ENCODE results near the gene TPSB2.
"Not testable (repeated sequence)": the region's sequence is repeated elsewhere in the genome, so short reads cannot be mapped to it uniquely, and the experiment has no call there.

TPSB2 gene

DNA sequence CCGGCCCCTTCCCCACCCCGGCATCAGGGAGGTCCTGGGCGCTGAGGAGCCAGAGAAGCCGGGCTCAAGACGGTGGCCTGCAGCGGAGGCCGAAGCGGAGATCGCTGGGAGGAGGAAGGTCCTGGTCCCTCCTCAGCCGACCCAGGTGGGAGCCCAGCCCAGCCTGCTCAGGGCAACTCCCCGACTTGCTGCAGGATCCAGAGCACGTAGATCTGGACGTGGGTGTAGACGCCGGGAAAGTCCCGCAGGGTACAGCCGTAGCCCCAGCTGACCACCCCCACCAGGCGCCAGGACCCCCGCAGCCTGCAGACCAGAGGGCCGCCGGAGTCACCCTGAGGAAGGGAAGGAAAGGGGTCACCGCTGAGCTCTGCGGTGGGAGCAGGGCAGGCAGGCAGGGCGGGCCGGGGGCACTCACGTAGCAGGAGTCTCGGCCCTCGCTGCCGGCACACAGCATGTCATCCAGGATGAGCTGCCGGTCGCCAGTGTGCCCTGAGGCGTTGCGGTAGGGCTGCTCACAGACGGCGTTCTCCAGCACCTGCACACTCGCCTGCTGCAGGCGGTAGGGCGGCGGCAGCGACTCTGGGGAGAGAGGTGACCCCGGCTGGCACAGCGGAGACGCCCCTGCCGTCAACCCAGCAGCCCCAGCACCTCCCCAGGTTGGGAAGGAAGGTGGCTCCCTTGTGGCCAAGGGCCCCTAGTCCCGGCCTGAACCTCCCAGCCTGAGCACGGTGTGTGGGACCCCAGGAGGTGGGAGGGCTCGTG, 31.3 kb upstream of the TPSB2 start:
- no peak for DNase-seq (ENCODE audit: low spot score)

- DNase-seq (ENCODE audit: low spot score) = no peak
These were observed 30.2 kb upstream of the TPSB2 start for GRCh38 chr16:1260101-1260680.

GRCh38 chr16:1259760-1260068, 29.7 kb upstream of the TPSB2 start:
- no peak for DNase-seq (ENCODE audit: low spot score)

GRCh38 chr16:1258906-1259759, 29.1 kb upstream of the TPSB2 start:
- DNase-seq (ENCODE audit: low spot score) = no peak

GRCh38 chr16:1258225-1258600, 28.2 kb upstream of the TPSB2 start:
- no peak for DNase-seq (ENCODE audit: low spot score)

DNA sequence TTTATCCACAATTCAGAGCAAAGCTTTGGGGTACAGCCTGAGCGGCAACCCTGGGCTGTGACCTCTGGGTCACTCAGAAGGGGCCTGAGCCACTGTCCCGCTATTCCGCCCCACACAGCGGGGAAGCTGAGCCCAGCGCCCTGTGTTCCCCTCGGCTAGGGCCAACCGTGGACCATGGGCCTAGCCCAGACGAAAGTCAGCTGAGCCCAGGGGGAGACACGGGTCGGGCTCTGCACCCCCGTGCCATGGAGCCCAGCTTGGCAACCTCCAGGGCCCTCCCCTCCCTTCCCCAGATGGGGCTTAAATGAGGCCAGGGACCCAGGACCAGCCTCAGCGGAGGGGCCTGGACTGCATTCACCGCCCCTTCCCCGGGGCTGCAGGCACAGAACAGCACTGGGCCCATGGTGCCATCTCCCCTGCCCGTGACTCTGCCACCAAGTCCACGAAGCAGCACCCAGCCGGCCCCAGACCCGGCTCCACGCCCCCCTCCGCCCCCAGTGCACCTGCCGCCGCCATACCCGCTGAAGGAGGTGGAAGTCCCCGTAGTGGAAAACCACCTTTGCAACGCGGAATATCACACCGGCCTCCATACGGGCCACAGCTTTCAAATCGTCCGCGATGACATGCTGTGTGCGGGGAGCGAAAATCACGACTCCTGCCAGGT, 27.7 kb upstream of the TPSB2 start:
- DNase-seq (ENCODE audit: low spot score) = no peak

DNA sequence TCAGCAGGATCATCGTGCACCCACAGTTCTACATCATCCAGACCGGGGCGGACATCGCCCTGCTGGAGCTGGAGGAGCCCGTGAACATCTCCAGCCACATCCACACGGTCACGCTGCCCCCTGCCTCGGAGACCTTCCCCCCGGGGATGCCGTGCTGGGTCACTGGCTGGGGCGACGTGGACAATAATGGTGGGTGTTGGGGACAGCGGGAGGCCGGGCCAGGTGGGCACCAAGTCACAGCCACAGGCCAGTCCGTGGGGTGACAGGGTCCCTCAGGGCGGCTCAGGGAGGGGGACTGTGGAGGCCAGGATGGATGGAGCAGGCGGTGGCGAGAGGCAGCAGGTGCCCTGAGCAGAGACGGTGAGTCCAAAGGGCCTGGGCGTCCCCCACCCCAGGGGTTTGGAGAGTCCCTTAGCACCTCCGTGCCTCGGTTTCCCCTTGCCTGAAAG, 26.9 kb upstream of the TPSB2 start:
- DNase-seq (ENCODE audit: low spot score) = no peak

GRCh38 chr16:1256296-1256873, 26.4 kb upstream of the TPSB2 start:
- not testable (repeated sequence) for DNase-seq (ENCODE audit: low spot score)

- not testable (repeated sequence) for DNase-seq (ENCODE audit: low spot score)
These were observed 25.5 kb upstream of the TPSB2 start, which contains the start of gene TPSD1 for GRCh38 chr16:1255276-1256122. Gene TPSD1, plus strand, starts transcription at chr16:1256069. Its CDS starts 212 bp downstream, at chr16:1256281.

DNA sequence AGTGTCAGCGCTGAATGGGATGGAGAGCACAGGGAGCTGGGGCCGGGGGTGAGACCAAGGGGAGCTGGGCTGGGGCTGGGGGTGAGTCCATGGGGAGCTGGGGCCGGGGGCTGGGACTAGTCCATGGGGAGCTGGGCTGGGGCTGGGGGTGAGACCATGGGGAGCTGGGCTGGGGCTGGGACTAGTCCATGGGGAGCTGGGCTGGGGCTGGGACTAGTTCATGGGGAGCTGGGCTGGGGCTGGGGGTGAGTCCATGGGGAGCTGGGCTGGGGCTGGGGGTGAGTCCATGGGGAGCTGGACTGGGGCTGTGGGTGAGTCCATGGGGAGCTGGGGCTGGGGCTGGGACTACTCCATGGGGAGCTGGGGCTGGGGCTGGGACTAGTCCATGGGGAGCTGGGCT, 24.8 kb upstream of the TPSB2 start:
- not testable (repeated sequence) for DNase-seq (ENCODE audit: low spot score)

GRCh38 chr16:1253701-1254364, 23.8 kb upstream of the TPSB2 start:
- DNase-seq (ENCODE audit: low spot score) = not testable (repeated sequence)

- DNase-seq (ENCODE audit: low spot score) = not testable (repeated sequence)
These were observed 19.2 kb upstream of the TPSB2 start for GRCh38 chr16:1249031-1249755.

- DNase-seq (ENCODE audit: low spot score) = not testable (repeated sequence)
These were observed 18.0 kb upstream of the TPSB2 start for GRCh38 chr16:1247903-1248537.

- peak; percentile 1 for DNase-seq (ENCODE audit: low spot score)
These were observed 15.6 kb upstream of the TPSB2 start for GRCh38 chr16:1245452-1246020.

DNA sequence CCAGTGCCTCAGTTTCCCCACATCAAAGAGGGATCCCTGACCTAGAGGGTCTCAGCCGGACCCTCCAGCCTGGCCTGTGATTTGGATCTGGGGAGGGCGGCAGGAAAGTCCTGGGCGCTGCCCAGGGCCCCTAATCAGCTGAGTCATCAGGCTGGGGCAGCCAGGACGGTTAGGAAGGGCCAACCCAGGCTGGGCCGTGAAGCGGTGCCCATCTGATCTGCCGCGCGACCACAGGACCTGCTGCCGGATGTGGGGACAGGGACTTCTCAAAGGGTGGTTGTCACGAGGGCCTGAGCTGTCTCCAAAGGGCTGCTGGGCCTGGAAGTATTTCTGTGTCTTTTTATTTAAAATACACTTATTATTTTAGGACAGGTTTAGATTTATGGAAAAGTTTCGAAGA, 14.9 kb upstream of the TPSB2 start:
- DNase-seq (ENCODE audit: low spot score) = no peak

GRCh38 chr16:1243907-1244850, 14.2 kb upstream of the TPSB2 start:
- not testable (repeated sequence) for DNase-seq (ENCODE audit: low spot score)

DNA sequence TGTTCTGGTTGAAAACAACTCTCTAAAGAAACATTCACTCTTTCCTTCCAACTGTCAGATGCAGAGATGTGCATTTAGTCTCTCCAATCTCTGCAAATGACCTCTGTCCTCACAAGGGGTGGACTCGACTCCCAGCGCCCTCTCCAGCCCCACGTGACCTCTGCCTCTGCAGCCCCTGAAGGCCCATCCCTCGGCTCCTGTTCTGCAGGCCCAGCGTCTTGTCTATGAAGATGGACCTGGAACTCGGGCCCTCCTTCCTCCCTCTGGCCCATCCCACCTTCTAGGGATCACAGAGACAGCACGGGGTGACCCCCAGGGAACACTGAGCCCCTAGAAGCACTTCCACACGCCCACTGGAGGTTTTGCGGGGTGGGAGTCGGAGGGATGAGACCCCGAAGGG, 13.4 kb upstream of the TPSB2 start:
- not testable (repeated sequence) for DNase-seq (ENCODE audit: low spot score)

- DNase-seq (ENCODE audit: low spot score) = not testable (repeated sequence)
These were observed 11.1 kb upstream of the TPSB2 start for GRCh38 chr16:1241081-1241480.

Data from HuH-7.5 (cell line).